ENCODE data around the gene NUPR1. TPM values are rescaled to one million over a fixed set of nuclear protein-coding genes. Genes with fewer than 3 reads are reported as not detected.
"Not testable (repeated sequence)": the region's sequence is repeated elsewhere in the genome, so short reads cannot be mapped to it uniquely, and the experiment has no call there.

The NUPR1 gene
- total and polyA plus RNA-seq, 7 experiments from 2014 or later = 0.05 to 0.11 TPM; not detected in 5

DNA sequence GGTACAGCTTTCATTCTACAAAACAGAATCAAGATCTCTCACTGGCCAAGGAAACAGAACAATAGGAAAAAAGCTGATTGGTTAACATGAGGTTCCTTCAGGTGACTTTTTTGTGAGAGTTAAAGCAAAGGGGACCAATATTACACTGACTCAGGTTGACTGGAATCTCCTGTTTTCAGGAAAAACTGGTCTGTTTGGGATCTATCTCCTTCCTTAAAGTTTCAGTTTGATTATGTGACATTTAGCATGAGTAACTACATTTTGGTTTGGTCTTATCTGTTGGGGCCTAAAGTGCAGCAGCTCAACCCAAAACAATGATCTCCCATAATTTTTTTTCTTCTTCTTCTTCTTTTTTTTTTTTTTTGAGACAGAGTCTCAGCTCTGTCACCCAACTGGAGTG, 9.7 kb downstream of the NUPR1 start:
- Histone ChIP-seq H3K27ac (ENCODE audit: low read depth, low read length) (no peak overlapping the region), H3K36me3 (ENCODE audit: control insufficient read depth in 2 of 3, insufficient read depth in 3 of 3, low read length in 3 of 3) (no peaks in the 10 kb centered on the region), H3K27me3 (ENCODE audit: control insufficient read depth in 2 of 2, insufficient read depth in 2 of 2, low read length in 2 of 2) (no peaks in the 10 kb centered on the region), H3K4me1 (ENCODE audit: control insufficient read depth in 2 of 2, insufficient read depth in 2 of 2, low read length in 2 of 2) (peaks cover 3 to 10% of the 10 kb centered on the region in 2 donors), H3K9me3 (ENCODE audit: control insufficient read depth in 2 of 3, low read length in 3 of 3) (no peaks in the 10 kb centered on the region), H3K4me3 (ENCODE audit: low read length) (no peak overlapping the region)
- Mint-ChIP-seq H3K9me3 (peaks cover 0 to under 1% (median 0%) of the 10 kb centered on the region in 11 donors), H3K4me3 (no peak overlapping the region), H3K36me3 (peaks cover 0 to 2% (median 0%) of the 10 kb centered on the region in 5 donors), H3K27me3 (no peaks in the 10 kb centered on the region), H3K4me1 (peaks cover under 1 to 30% (median 24%) of the 10 kb centered on the region in 7 donors), H3K27ac (no peak overlapping the region)
- DNase-seq (no peak), ATAC-seq (no peak)
- ChIA-PET CTCF (interaction anchor here (0.7 to 1.3 kb wide), 2 partner anchors 12 to 15 kb away, joined by 3 read pairs; no protein-coding TSS in a partner anchor), POLR2A (interaction anchor here (1.0 to 1.1 kb wide), 2 partner anchors 35 kb away, joined by 3 to 5 read pairs; partner anchors contain the start of gene APOBR)
- intact Hi-C loops (cut with micrococcal nuclease) = no loop called here

DNA sequence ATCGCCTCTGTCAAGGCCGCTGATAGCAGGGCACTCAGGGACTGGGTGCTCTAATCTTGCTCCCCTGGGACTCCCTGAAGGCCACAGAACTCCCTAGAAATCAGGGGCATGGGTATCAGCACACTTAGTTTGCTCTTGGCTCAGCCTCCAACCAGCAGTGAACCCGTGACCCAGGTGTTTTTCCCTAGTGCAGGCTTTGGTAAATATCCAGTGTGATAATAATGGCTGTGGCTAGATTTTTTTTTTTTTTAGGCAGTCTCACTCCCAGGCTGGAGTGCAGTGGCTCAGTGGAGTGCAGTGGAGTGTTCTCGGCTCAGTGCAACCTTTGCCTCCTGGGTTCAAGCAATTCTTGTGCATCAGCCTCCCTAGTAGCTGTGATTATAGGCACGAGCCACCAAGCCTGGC, 10.3 kb downstream of the NUPR1 start:
- no peaks in the 10 kb centered on the region for H3K9me3 ChIP-seq (ENCODE audit: control insufficient read depth in 2 of 3, low read length in 3 of 3)
- intact Hi-C loops (cut with micrococcal nuclease) = no loop called here
- no peak overlapping the region for H3K27ac ChIP-seq (ENCODE audit: low read depth, low read length)
- Mint-ChIP-seq H3K4me3 (no peak overlapping the region), H3K4me1 (peaks cover 0 to 27% (median 19%) of the 10 kb centered on the region in 7 donors), H3K27me3 (no peaks in the 10 kb centered on the region), H3K36me3 (peaks cover 0 to under 1% (median 0%) of the 10 kb centered on the region in 5 donors), H3K27ac (no peak overlapping the region), H3K9me3 (no peaks in the 10 kb centered on the region)
- H3K27me3 ChIP-seq (ENCODE audit: control insufficient read depth in 2 of 2, insufficient read depth in 2 of 2, low read length in 2 of 2) = no peaks in the 10 kb centered on the region
- H3K36me3 ChIP-seq (ENCODE audit: control insufficient read depth in 2 of 3, insufficient read depth in 3 of 3, low read length in 3 of 3) = no peaks in the 10 kb centered on the region
- ChIA-PET CTCF (interaction anchor here (1.3 kb wide), 1 partner anchor 11 kb away, joined by 3 read pairs; no protein-coding TSS in a partner anchor), POLR2A (interaction anchor here (1.0 kb wide), 1 partner anchor 35 kb away, joined by 3 read pairs; no protein-coding TSS in a partner anchor)
- H3K4me1 ChIP-seq (ENCODE audit: control insufficient read depth in 2 of 2, insufficient read depth in 2 of 2, low read length in 2 of 2) = peaks cover 0 to 6% of the 10 kb centered on the region in 2 donors
- no peak overlapping the region for H3K4me3 ChIP-seq (ENCODE audit: low read length)
- no peak for ATAC-seq
- DNase-seq = no peak

DNA sequence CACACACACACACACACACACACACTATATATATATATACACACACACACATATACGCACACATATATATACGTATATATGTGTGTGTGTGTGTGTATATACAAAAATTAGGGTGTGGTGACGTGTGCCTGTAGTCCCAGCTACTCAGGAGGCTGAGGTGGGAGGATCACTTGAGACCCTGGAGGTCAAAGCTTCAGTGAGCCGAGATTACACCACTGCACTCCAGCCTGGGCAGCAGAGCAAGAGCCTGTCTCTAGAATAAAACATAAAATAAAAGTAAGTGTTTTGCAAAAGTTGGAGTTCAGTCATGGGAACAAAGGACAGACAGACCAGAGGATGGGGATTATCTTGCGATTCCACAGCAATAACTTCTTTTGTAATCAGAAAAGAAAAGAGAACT, 10.8 kb downstream of the NUPR1 start:
- no peak overlapping the region for H3K4me3 Mint-ChIP-seq
- Histone ChIP-seq H3K27me3 (ENCODE audit: control insufficient read depth in 2 of 2, insufficient read depth in 2 of 2, low read length in 2 of 2) (no peaks in the 10 kb centered on the region), H3K9me3 (ENCODE audit: control insufficient read depth in 2 of 3, low read length in 3 of 3) (no peaks in the 10 kb centered on the region), H3K36me3 (ENCODE audit: control insufficient read depth in 2 of 3, insufficient read depth in 3 of 3, low read length in 3 of 3) (no peaks in the 10 kb centered on the region), H3K4me3 (ENCODE audit: low read length) (no peak overlapping the region), H3K4me1 (ENCODE audit: control insufficient read depth in 2 of 2, insufficient read depth in 2 of 2, low read length in 2 of 2) (peaks cover 0 to 6% of the 10 kb centered on the region in 2 donors), H3K27ac (ENCODE audit: low read depth, low read length) (no peak overlapping the region)
- ChIA-PET POLR2A (no interaction called here), CTCF (interaction anchor here (0.9 kb wide), 1 partner anchor 26 kb away, joined by 3 read pairs; the partner anchor contains the start of gene SGF29)
- no peaks in the 10 kb centered on the region for H3K9me3 Mint-ChIP-seq
- DNase-seq (no peak), ATAC-seq (no peak)
- intact Hi-C loops (cut with micrococcal nuclease) = no loop called here
- no peak overlapping the region for H3K27ac Mint-ChIP-seq
- H3K4me1 Mint-ChIP-seq = peaks cover 0 to 22% (median 14%) of the 10 kb centered on the region in 7 donors
- H3K36me3 Mint-ChIP-seq = no peaks in the 10 kb centered on the region
- H3K27me3 Mint-ChIP-seq = no peaks in the 10 kb centered on the region

DNA sequence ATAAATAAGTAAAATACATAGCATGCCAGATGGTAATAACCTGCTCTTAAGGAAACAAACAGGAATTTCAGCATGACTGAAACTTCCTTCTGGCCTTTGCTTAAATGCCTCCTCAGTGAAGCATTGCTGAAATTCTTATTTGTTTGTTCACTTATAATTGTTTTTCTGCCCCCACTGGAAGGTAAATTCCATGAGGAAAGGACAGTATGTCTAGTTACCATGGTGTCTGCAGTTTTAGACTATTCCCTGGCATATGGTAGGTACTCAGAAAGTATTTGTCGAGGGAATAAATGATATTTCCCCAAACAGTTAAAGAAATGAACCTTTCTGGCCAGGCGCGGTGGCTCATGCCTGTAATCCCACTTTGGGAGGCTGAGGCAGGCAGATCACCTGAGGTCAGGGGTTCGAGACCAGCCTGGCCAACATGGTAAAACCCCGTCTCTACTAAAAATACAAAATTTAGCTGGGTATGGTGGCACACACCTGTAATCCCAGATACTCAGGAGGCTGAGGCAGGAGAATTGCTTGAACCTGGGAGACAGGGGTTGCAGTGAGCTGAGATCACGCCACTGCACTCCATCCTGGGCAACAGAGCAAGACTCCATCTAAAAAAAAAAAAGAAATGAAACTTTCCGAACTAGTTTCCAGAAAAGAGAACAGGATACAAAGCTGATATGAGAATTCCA, 11.5 kb downstream of the NUPR1 start:
- CTCF ChIA-PET = interaction anchor here (0.9 kb wide), 1 partner anchor 27 kb away, joined by 3 read pairs; the partner anchor contains the start of gene SGF29
- DNase-seq; H3K36me3 Mint-ChIP-seq; ATAC-seq; H3K36me3 ChIP-seq (ENCODE audit: control insufficient read depth in 2 of 3, insufficient read depth in 3 of 3, low read length in 3 of 3); H3K27me3 ChIP-seq (ENCODE audit: control insufficient read depth in 2 of 2, insufficient read depth in 2 of 2, low read length in 2 of 2); H3K27ac ChIP-seq (ENCODE audit: low read depth, low read length); H3K4me1 ChIP-seq (ENCODE audit: control insufficient read depth in 2 of 2, insufficient read depth in 2 of 2, low read length in 2 of 2); POLR2A ChIA-PET; H3K4me3 Mint-ChIP-seq; H3K4me3 ChIP-seq (ENCODE audit: low read length); H3K27me3 Mint-ChIP-seq; intact Hi-C loops (cut with micrococcal nuclease); H3K9me3 Mint-ChIP-seq; H3K9me3 ChIP-seq (ENCODE audit: control insufficient read depth in 2 of 3, low read length in 3 of 3); H3K27ac Mint-ChIP-seq: not testable (repeated sequence)
- peaks cover 0 to 15% (median 11%) of the 10 kb centered on the region in 7 donors for H3K4me1 Mint-ChIP-seq

DNA sequence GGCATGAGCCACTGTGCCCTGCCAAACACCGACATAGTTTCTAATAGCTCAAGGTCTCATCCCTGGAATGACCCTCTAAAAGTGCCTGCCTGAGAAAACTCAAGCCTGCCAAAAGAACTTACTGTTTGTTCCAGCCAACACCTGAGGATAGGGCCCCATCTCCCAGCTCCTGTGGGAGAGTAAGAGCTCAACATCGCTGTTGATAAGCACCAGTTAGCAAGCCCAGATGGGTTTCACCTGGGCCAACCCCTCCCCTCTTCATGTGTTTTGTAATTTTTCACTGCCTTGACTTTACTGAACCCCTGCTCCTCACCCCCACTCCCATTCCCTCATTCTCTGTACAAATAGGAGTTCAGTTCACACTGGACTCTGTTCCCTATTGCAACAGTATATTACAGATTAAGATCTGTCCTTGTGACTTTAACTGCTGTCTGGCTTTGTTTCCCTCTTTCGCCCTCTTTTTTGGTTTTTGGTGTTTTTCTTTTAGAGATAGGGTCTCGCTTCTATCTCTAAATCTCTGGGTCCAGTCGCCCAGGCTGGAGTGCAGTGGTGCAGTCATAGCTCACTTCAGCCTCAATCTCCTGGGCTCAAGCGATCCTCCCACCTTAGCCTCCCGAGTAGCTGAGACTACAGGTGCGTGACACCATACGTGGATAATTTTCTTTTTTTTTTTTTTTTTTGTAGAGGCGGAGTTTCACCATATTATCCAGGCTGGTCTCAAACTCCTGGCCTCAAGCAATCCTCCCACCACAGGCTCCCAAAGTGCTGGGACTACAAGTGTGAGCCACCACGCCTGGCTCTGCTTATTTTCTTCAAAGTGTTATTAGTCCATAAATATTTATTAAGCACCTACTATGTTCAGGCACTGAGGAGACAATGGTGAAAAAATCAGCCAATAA, 12.3 kb downstream of the NUPR1 start:
- ATAC-seq (no peak), DNase-seq (no peak)
- ChIA-PET POLR2A (interaction anchor here (0.7 to 2.7 kb wide), 3 partner anchors 8 to 32 kb away, joined by 4 to 11 read pairs (median 7); partner anchors contain the start of gene APOBR), CTCF (interaction anchor here (0.7 kb wide), 1 partner anchor 244 kb away, joined by 4 read pairs; no protein-coding TSS in a partner anchor)
- H3K9me3 ChIP-seq (ENCODE audit: control insufficient read depth in 2 of 3, low read length in 3 of 3) = no peaks in the 10 kb centered on the region
- peaks cover 0 to 6% of the 10 kb centered on the region in 2 donors for H3K4me1 ChIP-seq (ENCODE audit: control insufficient read depth in 2 of 2, insufficient read depth in 2 of 2, low read length in 2 of 2)
- Mint-ChIP-seq H3K4me1 (peaks cover 0 to 11% (median 6%) of the 10 kb centered on the region in 7 donors), H3K36me3 (no peaks in the 10 kb centered on the region), H3K27ac (peak overlapping the region in 5 of 9 donors; percentile 9 to 91 (median 34)), H3K27me3 (no peaks in the 10 kb centered on the region), H3K4me3 (no peak overlapping the region), H3K9me3 (no peaks in the 10 kb centered on the region)
- no peak overlapping the region for H3K27ac ChIP-seq (ENCODE audit: low read depth, low read length)
- H3K27me3 ChIP-seq (ENCODE audit: control insufficient read depth in 2 of 2, insufficient read depth in 2 of 2, low read length in 2 of 2) = no peaks in the 10 kb centered on the region
- no peak overlapping the region for H3K4me3 ChIP-seq (ENCODE audit: low read length)
- intact Hi-C loops (cut with micrococcal nuclease) = no loop called here
- H3K36me3 ChIP-seq (ENCODE audit: control insufficient read depth in 2 of 3, insufficient read depth in 3 of 3, low read length in 3 of 3) = no peaks in the 10 kb centered on the region

- Mint-ChIP-seq H3K9me3 (no peaks in the 10 kb centered on the region), H3K4me3 (no peak overlapping the region), H3K36me3 (no peaks in the 10 kb centered on the region), H3K27ac (peak overlapping the region in 5 of 9 donors; percentile 7 to 79 (median 41)), H3K27me3 (no peaks in the 10 kb centered on the region), H3K4me1 (peaks cover 0 to 22% (median 6%) of the 10 kb centered on the region in 7 donors)
- ATAC-seq (peak; percentile 75), DNase-seq (peak in 3 of 9 donors; percentile 6 to 28 (median 21))
- Histone ChIP-seq H3K4me3 (ENCODE audit: low read length) (no peak overlapping the region), H3K27ac (ENCODE audit: low read depth, low read length) (no peak overlapping the region), H3K36me3 (ENCODE audit: control insufficient read depth in 2 of 3, insufficient read depth in 3 of 3, low read length in 3 of 3) (no peaks in the 10 kb centered on the region), H3K4me1 (ENCODE audit: control insufficient read depth in 2 of 2, insufficient read depth in 2 of 2, low read length in 2 of 2) (peaks cover 0 to 6% of the 10 kb centered on the region in 2 donors), H3K9me3 (ENCODE audit: control insufficient read depth in 2 of 3, low read length in 3 of 3) (no peaks in the 10 kb centered on the region), H3K27me3 (ENCODE audit: control insufficient read depth in 2 of 2, insufficient read depth in 2 of 2, low read length in 2 of 2) (no peaks in the 10 kb centered on the region)
- CTCF ChIA-PET = no interaction called here
- POLR2A ChIA-PET = interaction anchor here (0.6 to 2.7 kb wide), 7 partner anchors 10 to 326 kb away, joined by 3 to 11 read pairs (median 4); partner anchors contain the start of genes APOBR and CLN3
- intact Hi-C loops (cut with micrococcal nuclease) = loop anchor here in 1 of 2 donors (1.0 kb wide), 1 partner anchor 10 kb away; no protein-coding TSS in a partner anchor
Observed at GRCh38 chr16:28524681-28525171, 14.0 kb downstream of the NUPR1 start.
